ENCODE results near the gene INAFM2.

GRCh38 chr15:40368719-40369473 lies 45.4 kb downstream of the INAFM2 start:
- TF ChIP-seq, protein P1, sequence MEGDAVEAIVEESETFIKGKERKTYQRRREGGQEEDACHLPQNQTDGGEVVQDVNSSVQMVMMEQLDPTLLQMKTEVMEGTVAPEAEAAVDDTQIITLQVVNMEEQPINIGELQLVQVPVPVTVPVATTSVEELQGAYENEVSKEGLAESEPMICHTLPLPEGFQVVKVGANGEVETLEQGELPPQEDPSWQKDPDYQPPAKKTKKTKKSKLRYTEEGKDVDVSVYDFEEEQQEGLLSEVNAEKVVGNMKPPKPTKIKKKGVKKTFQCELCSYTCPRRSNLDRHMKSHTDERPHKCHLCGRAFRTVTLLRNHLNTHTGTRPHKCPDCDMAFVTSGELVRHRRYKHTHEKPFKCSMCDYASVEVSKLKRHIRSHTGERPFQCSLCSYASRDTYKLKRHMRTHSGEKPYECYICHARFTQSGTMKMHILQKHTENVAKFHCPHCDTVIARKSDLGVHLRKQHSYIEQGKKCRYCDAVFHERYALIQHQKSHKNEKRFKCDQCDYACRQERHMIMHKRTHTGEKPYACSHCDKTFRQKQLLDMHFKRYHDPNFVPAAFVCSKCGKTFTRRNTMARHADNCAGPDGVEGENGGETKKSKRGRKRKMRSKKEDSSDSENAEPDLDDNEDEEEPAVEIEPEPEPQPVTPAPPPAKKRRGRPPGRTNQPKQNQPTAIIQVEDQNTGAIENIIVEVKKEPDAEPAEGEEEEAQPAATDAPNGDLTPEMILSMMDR (conservative IDR thresholded peaks at IDR 0.05 in 1 of 2, IDR thresholded peaks at IDR 0.05 in 1 of 2; ENCODE audit: extremely low read depth in 1 of 2, insufficient read depth in 1 of 2, low read depth in 1 of 2, low read length in 2 of 2), result no peak
- TF ChIP-seq EZH2 (IDR thresholded peaks at IDR 0.05; ENCODE audit: borderline replicate concordance, low read length), result no peak

Measured in mammary epithelial cell (primary cell).